ENCODE measurements around the gene BACH2.

The BACH2 gene

GRCh38 chr6:90194371-90194841, 102.2 kb downstream of the BACH2 start:
- H3K4me1 ChIP-seq (ENCODE audit: control insufficient read depth, insufficient read depth, low read length) = no peaks in the 10 kb centered on the region
- no peaks in the 10 kb centered on the region for H3K36me3 ChIP-seq (ENCODE audit: control insufficient read depth, insufficient read depth, low read length)
- H3K27me3 ChIP-seq (ENCODE audit: control insufficient read depth, insufficient read depth, low read length) = no peaks in the 10 kb centered on the region
- H3K9me3 ChIP-seq (ENCODE audit: control insufficient read depth, low read length) = no peaks in the 10 kb centered on the region
- H3K9ac ChIP-seq (ENCODE audit: low read length) = no peak overlapping the region
- no peak overlapping the region for H3K4me3 ChIP-seq (ENCODE audit: low read length)

- Histone ChIP-seq H3K36me3 (ENCODE audit: control insufficient read depth, insufficient read depth, low read length) (no peaks in the 10 kb centered on the region), H3K27me3 (ENCODE audit: control insufficient read depth, insufficient read depth, low read length) (no peaks in the 10 kb centered on the region), H3K4me3 (ENCODE audit: low read length) (no peak overlapping the region), H3K4me1 (ENCODE audit: control insufficient read depth, insufficient read depth, low read length) (no peaks in the 10 kb centered on the region), H3K9me3 (ENCODE audit: control insufficient read depth, low read length) (no peaks in the 10 kb centered on the region), H3K9ac (ENCODE audit: low read length) (no peak overlapping the region)
These were observed 103.3 kb downstream of the BACH2 start for GRCh38 chr6:90193359-90193758.

- Histone ChIP-seq H3K9ac (ENCODE audit: low read length) (no peak overlapping the region), H3K4me3 (ENCODE audit: low read length) (no peak overlapping the region), H3K9me3 (ENCODE audit: control insufficient read depth, low read length) (no peaks in the 10 kb centered on the region), H3K27me3 (ENCODE audit: control insufficient read depth, insufficient read depth, low read length) (no peaks in the 10 kb centered on the region), H3K4me1 (ENCODE audit: control insufficient read depth, insufficient read depth, low read length) (no peaks in the 10 kb centered on the region), H3K36me3 (ENCODE audit: control insufficient read depth, insufficient read depth, low read length) (no peaks in the 10 kb centered on the region)
These were observed 103.8 kb downstream of the BACH2 start for GRCh38 chr6:90192857-90193256.

GRCh38 chr6:90190752-90191395, 105.8 kb downstream of the BACH2 start:
- Histone ChIP-seq H3K27me3 (ENCODE audit: control insufficient read depth, insufficient read depth, low read length) (no peaks in the 10 kb centered on the region), H3K36me3 (ENCODE audit: control insufficient read depth, insufficient read depth, low read length) (no peaks in the 10 kb centered on the region), H3K4me1 (ENCODE audit: control insufficient read depth, insufficient read depth, low read length) (no peaks in the 10 kb centered on the region), H3K9ac (ENCODE audit: low read length) (no peak overlapping the region), H3K4me3 (ENCODE audit: low read length) (no peak overlapping the region), H3K9me3 (ENCODE audit: control insufficient read depth, low read length) (no peaks in the 10 kb centered on the region)

- Histone ChIP-seq H3K9me3 (ENCODE audit: control insufficient read depth, low read length) (no peaks in the 10 kb centered on the region), H3K36me3 (ENCODE audit: control insufficient read depth, insufficient read depth, low read length) (no peaks in the 10 kb centered on the region), H3K4me3 (ENCODE audit: low read length) (no peak overlapping the region), H3K9ac (ENCODE audit: low read length) (no peak overlapping the region), H3K4me1 (ENCODE audit: control insufficient read depth, insufficient read depth, low read length) (no peaks in the 10 kb centered on the region), H3K27me3 (ENCODE audit: control insufficient read depth, insufficient read depth, low read length) (no peaks in the 10 kb centered on the region)
These were observed 106.5 kb downstream of the BACH2 start for GRCh38 chr6:90190131-90190530.

GRCh38 chr6:90187437-90188121, 109.1 kb downstream of the BACH2 start:
- Histone ChIP-seq H3K27me3 (ENCODE audit: control insufficient read depth, insufficient read depth, low read length) (no peaks in the 10 kb centered on the region), H3K9ac (ENCODE audit: low read length) (no peak overlapping the region), H3K4me1 (ENCODE audit: control insufficient read depth, insufficient read depth, low read length) (peaks cover 6% of the 10 kb centered on the region), H3K4me3 (ENCODE audit: low read length) (no peak overlapping the region), H3K9me3 (ENCODE audit: control insufficient read depth, low read length) (no peaks in the 10 kb centered on the region), H3K36me3 (ENCODE audit: control insufficient read depth, insufficient read depth, low read length) (no peaks in the 10 kb centered on the region)

GRCh38 chr6:90186637-90187371, 109.8 kb downstream of the BACH2 start:
- peaks cover 6% of the 10 kb centered on the region for H3K4me1 ChIP-seq (ENCODE audit: control insufficient read depth, insufficient read depth, low read length)
- H3K36me3 ChIP-seq (ENCODE audit: control insufficient read depth, insufficient read depth, low read length) = no peaks in the 10 kb centered on the region

GRCh38 chr6:90186026-90186425, 110.6 kb downstream of the BACH2 start:
- no peaks in the 10 kb centered on the region for H3K9me3 ChIP-seq (ENCODE audit: control insufficient read depth, low read length)
- H3K36me3 ChIP-seq (ENCODE audit: control insufficient read depth, insufficient read depth, low read length) = no peaks in the 10 kb centered on the region
- no peak overlapping the region for H3K4me3 ChIP-seq (ENCODE audit: low read length)
- H3K9ac ChIP-seq (ENCODE audit: low read length) = no peak overlapping the region
- peaks cover 6% of the 10 kb centered on the region for H3K4me1 ChIP-seq (ENCODE audit: control insufficient read depth, insufficient read depth, low read length)
- H3K27me3 ChIP-seq (ENCODE audit: control insufficient read depth, insufficient read depth, low read length) = no peaks in the 10 kb centered on the region

More at GRCh38 chr6:90186637-90187371, 109.8 kb downstream of the BACH2 start:
- no peaks in the 10 kb centered on the region for H3K27me3 ChIP-seq (ENCODE audit: control insufficient read depth, insufficient read depth, low read length)
- H3K4me3 ChIP-seq (ENCODE audit: low read length) = no peak overlapping the region
- H3K9me3 ChIP-seq (ENCODE audit: control insufficient read depth, low read length) = no peaks in the 10 kb centered on the region
- no peak overlapping the region for H3K9ac ChIP-seq (ENCODE audit: low read length)

GRCh38 chr6:90184334-90185298, 112.0 kb downstream of the BACH2 start:
- Histone ChIP-seq H3K36me3 (ENCODE audit: control insufficient read depth, insufficient read depth, low read length) (no peaks in the 10 kb centered on the region), H3K4me1 (ENCODE audit: control insufficient read depth, insufficient read depth, low read length) (peaks cover 6% of the 10 kb centered on the region), H3K4me3 (ENCODE audit: low read length) (no peak overlapping the region), H3K9me3 (ENCODE audit: control insufficient read depth, low read length) (no peaks in the 10 kb centered on the region), H3K9ac (ENCODE audit: low read length) (no peak overlapping the region), H3K27me3 (ENCODE audit: control insufficient read depth, insufficient read depth, low read length) (no peaks in the 10 kb centered on the region)

- Histone ChIP-seq H3K4me3 (ENCODE audit: low read length) (no peak overlapping the region), H3K27me3 (ENCODE audit: control insufficient read depth, insufficient read depth, low read length) (no peaks in the 10 kb centered on the region), H3K9ac (ENCODE audit: low read length) (no peak overlapping the region), H3K9me3 (ENCODE audit: control insufficient read depth, low read length) (no peaks in the 10 kb centered on the region), H3K36me3 (ENCODE audit: control insufficient read depth, insufficient read depth, low read length) (no peaks in the 10 kb centered on the region), H3K4me1 (ENCODE audit: control insufficient read depth, insufficient read depth, low read length) (peaks cover 6% of the 10 kb centered on the region)
These were observed 112.9 kb downstream of the BACH2 start for GRCh38 chr6:90183587-90184333.

GRCh38 chr6:90180526-90180925, 116.1 kb downstream of the BACH2 start:
- H3K27me3 ChIP-seq (ENCODE audit: control insufficient read depth, insufficient read depth, low read length) = no peaks in the 10 kb centered on the region
- H3K9me3 ChIP-seq (ENCODE audit: control insufficient read depth, low read length) = no peaks in the 10 kb centered on the region
- H3K36me3 ChIP-seq (ENCODE audit: control insufficient read depth, insufficient read depth, low read length) = no peaks in the 10 kb centered on the region
- H3K9ac ChIP-seq (ENCODE audit: low read length) = no peak overlapping the region
- H3K4me3 ChIP-seq (ENCODE audit: low read length) = no peak overlapping the region
- H3K4me1 ChIP-seq (ENCODE audit: control insufficient read depth, insufficient read depth, low read length) = peaks cover 19% of the 10 kb centered on the region
